ENCODE measurements around the gene PRKAR1B. TPM values are rescaled to one million over a fixed set of nuclear protein-coding genes. Genes with fewer than 3 reads are reported as not detected.

Gene PRKAR1B
- total and polyA plus RNA-seq, 10 of the 15 experiments (the other 5 are each of a cell fraction or from before 2014, with no cell fraction given) = 1.4 to 45.6 (median 19.3) TPM

GRCh38 chr7:729140-730000, 2.3 kb upstream of the PRKAR1B start:
- ChIA-PET RAD21 (ENCODE audit: unreplicated experiment) (interaction anchor here (1.0 to 1.5 kb wide), 2 partner anchors 125 to 407 kb away, joined by 3 read pairs; no protein-coding TSS in a partner anchor), SMC1A (ENCODE audit: uncharacterized antibody, unreplicated experiment) (no interaction called here), POLR2A (no interaction called here), CTCF (no interaction called here)
- WGBS (ENCODE audit: insufficient coverage, insufficient replicate concordance, low lambda C conversion rate, missing lambda C conversion rate) = 92% methylated on average over 29 of the region's 29 CpGs
- FAIRE-seq (no peak), DNase-seq (ENCODE audit: low read depth, low spot score) (no peak), ATAC-seq (no peak)
- Histone ChIP-seq H3K27ac (ENCODE audit: control insufficient read depth, insufficient read depth) (no peak overlapping the region), H3K9ac (ENCODE audit: control insufficient read depth, insufficient read depth, low read length) (no peak overlapping the region), H3K4me1 (ENCODE audit: control insufficient read depth, insufficient read depth, low read length) (peaks cover 14% of the 10 kb centered on the region), H3K9me3 (replicated peaks; ENCODE audit: control insufficient read depth, insufficient read depth, low read length) (peaks cover 8% of the 10 kb centered on the region; the same call in 2 of the 3 replicates), H4K20me1 (ENCODE audit: control insufficient read depth, insufficient read depth) (no peaks in the 10 kb centered on the region), H3K4me3 (no peak overlapping the region), H3K27me3 (replicated peaks in 1 of 2; ENCODE audit: control insufficient read depth in 2 of 2, insufficient read depth in 2 of 2, low read length in 1 of 2) (no peaks in the 10 kb centered on the region), H3K36me3 (ENCODE audit: control insufficient read depth in 2 of 2, insufficient read depth in 2 of 2, low read length in 1 of 2) (no peaks in the 10 kb centered on the region; a peak in 1 of 4 replicates), H2AFZ (ENCODE audit: control insufficient read depth, low read depth, low read length) (no peak overlapping the region), H3K4me2 (ENCODE audit: control insufficient read depth, insufficient read depth) (no peak overlapping the region), H3K79me2 (ENCODE audit: control insufficient read depth, insufficient read depth, low read length) (peaks cover 29% of the 10 kb centered on the region)
- in situ Hi-C loops (cut with MboI) = no loop called here
- intact Hi-C loops (cut with micrococcal nuclease; ENCODE audit: unreplicated experiment) = no loop called here
- no TSS peak for BruUV-seq (replicated peaks)
- TF ChIP-seq SMAD1 (IDR thresholded peaks at IDR 0.05; ENCODE audit: low read depth, partially characterized antibody) = no peak
- no peak for TF ChIP-seq EZH2 (IDR thresholded peaks at IDR 0.05; ENCODE audit: borderline replicate concordance, control insufficient read depth, low read depth, low read length)
- no peak for TF ChIP-seq SMAD5 (IDR thresholded peaks at IDR 0.05; ENCODE audit: low read depth)
- TF ChIP-seq USF1 (IDR thresholded peaks at IDR 0.05; ENCODE audit: borderline replicate concordance, extremely low read length, insufficient read depth, low read depth, low read length) = no peak
- no peak for TF ChIP-seq CBFB (IDR thresholded peaks at IDR 0.05; ENCODE audit: low read depth)
- no peak for TF ChIP-seq TAF1 (IDR thresholded peaks at IDR 0.05; ENCODE audit: borderline replicate concordance, low read depth, low read length)
- TF ChIP-seq MYC (IDR thresholded peaks at IDR 0.05; ENCODE audit: insufficient read depth, insufficient read length, insufficient replicate concordance, low read length, severe bottlenecking) = no peak
- no peak for TF ChIP-seq PML (IDR thresholded peaks at IDR 0.05; ENCODE audit: low read length)

Measured in GM12878 (cell line).